Stomach (tissue), 4 donors: ENCODE measurements around the gene FBXO46.

Experiments
- EP300 ChIP-seq: sonication (generic); formaldehyde crosslinking; IDR thresholded peaks from one replicate; pipeline ENCODE4 v1.6.1; 2017; ENCODE audit warnings: antibody characterized with exemption
- POLR2AphosphoS5 ChIP-seq, 3 donors: sonication (generic); formaldehyde crosslinking; IDR thresholded peaks; one replicate each; pipeline ENCODE4 v1.6.1; 2016; ENCODE audit warnings: antibody characterized with exemption in 3 of 3
- TF ChIP-seq, protein P1 (sequence below), 7 experiments: fragments of 450-650 bp in 4 of 7; fragments of 200-600 bp in 3 of 7; sonication (generic) in 3 of 7; IDR thresholded peaks; one replicate each; pipeline ENCODE4 v1.5.1; 2016 to 2019; ENCODE audit warnings: antibody characterized with exemption in 7 of 7, control low read depth in 2 of 7, mild to moderate bottlenecking in 1 of 7

GRCh38 chr19:45745606-45746005 is 14.9 kb upstream of the FBXO46 start:
- TF ChIP-seq, protein P1, sequence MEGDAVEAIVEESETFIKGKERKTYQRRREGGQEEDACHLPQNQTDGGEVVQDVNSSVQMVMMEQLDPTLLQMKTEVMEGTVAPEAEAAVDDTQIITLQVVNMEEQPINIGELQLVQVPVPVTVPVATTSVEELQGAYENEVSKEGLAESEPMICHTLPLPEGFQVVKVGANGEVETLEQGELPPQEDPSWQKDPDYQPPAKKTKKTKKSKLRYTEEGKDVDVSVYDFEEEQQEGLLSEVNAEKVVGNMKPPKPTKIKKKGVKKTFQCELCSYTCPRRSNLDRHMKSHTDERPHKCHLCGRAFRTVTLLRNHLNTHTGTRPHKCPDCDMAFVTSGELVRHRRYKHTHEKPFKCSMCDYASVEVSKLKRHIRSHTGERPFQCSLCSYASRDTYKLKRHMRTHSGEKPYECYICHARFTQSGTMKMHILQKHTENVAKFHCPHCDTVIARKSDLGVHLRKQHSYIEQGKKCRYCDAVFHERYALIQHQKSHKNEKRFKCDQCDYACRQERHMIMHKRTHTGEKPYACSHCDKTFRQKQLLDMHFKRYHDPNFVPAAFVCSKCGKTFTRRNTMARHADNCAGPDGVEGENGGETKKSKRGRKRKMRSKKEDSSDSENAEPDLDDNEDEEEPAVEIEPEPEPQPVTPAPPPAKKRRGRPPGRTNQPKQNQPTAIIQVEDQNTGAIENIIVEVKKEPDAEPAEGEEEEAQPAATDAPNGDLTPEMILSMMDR (IDR thresholded peaks at IDR 0.05) = no peak
- TF ChIP-seq POLR2AphosphoS5 (IDR thresholded peaks at IDR 0.05) (no peak), EP300 (no peak)
